ENCODE data around the gene LRRC1.

GRCh38 chr6:53851561-53851960 lies 56.8 kb downstream of the LRRC1 start:
- TF ChIP-seq, protein P1, sequence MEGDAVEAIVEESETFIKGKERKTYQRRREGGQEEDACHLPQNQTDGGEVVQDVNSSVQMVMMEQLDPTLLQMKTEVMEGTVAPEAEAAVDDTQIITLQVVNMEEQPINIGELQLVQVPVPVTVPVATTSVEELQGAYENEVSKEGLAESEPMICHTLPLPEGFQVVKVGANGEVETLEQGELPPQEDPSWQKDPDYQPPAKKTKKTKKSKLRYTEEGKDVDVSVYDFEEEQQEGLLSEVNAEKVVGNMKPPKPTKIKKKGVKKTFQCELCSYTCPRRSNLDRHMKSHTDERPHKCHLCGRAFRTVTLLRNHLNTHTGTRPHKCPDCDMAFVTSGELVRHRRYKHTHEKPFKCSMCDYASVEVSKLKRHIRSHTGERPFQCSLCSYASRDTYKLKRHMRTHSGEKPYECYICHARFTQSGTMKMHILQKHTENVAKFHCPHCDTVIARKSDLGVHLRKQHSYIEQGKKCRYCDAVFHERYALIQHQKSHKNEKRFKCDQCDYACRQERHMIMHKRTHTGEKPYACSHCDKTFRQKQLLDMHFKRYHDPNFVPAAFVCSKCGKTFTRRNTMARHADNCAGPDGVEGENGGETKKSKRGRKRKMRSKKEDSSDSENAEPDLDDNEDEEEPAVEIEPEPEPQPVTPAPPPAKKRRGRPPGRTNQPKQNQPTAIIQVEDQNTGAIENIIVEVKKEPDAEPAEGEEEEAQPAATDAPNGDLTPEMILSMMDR (IDR thresholded peaks at IDR 0.05 in 8 of 11, conservative IDR thresholded peaks at IDR 0.05 in 3 of 11): no peak
- TF ChIP-seq POLR2A (IDR thresholded peaks at IDR 0.05): no peak

Measured in spleen (tissue), 7 donors.